Activated CD4-positive, alpha-beta T cell treated with anti-CD3 and anti-CD28 coated beads, Interleukin-2, amount 50 U/mL, for 4 hours (primary cell): ENCODE data around the gene SRA1.

Experiments
- DNase-seq, 2 experiments: peaks; one replicate each; pipeline ENCODE4 v3.0.0-alpha.2; 2020

The SRA1 gene

GRCh38 chr5:140549237-140550144 lies 7.8 kb downstream of the SRA1 start:
- DNase-seq, result no peak

- DNase-seq, result no peak
Measured at GRCh38 chr5:140548791-140549190, 8.5 kb downstream of the SRA1 start.

- no peak for DNase-seq
Measured at GRCh38 chr5:140548300-140548688, 9.0 kb downstream of the SRA1 start.

- DNase-seq, result peak; percentile 81 to 86
Measured at GRCh38 chr5:140547508-140548299, 9.6 kb downstream of the SRA1 start, which contains the start of gene EIF4EBP3. TSS of gene EIF4EBP3 (plus strand) at chr5:140547662. CDS start at chr5:140547738, 76 bp downstream.

- no peak for DNase-seq
Measured at GRCh38 chr5:140546851-140547507, 10.3 kb downstream of the SRA1 start.

GRCh38 chr5:140545606-140546005 lies 11.7 kb downstream of the SRA1 start:
- DNase-seq, result no peak

- DNase-seq, result no peak
Measured at GRCh38 chr5:140544986-140545385, 12.3 kb downstream of the SRA1 start.

- DNase-seq, result no peak
Measured at GRCh38 chr5:140542972-140543371, 14.3 kb downstream of the SRA1 start.

GRCh38 chr5:140540227-140540626 lies 17.0 kb downstream of the SRA1 start:
- no peak for DNase-seq

- no peak for DNase-seq
Measured at GRCh38 chr5:140524003-140524402, 33.3 kb downstream of the SRA1 start.

GRCh38 chr5:140513124-140513523 lies 44.1 kb downstream of the SRA1 start:
- DNase-seq, result no peak

GRCh38 chr5:140509898-140510297 lies 47.4 kb downstream of the SRA1 start:
- no peak for DNase-seq

GRCh38 chr5:140502834-140503233 lies 54.4 kb downstream of the SRA1 start:
- DNase-seq, result no peak
